Measurements from ENCODE around the gene PKP3.

The PKP3 gene

GRCh38 chr11:369336-370018 lies 24.5 kb upstream of the PKP3 start, which contains the start of gene B4GALNT4:
B4GALNT4 (plus strand) TSS chr11:369499; CDS start chr11:369804, 305 bp downstream.
- H3K36me3 ChIP-seq (ENCODE audit: low read depth): peaks cover 14% of the 10 kb centered on the region
- no peaks in the 10 kb centered on the region for H3K9me3 ChIP-seq (ENCODE audit: severe bottlenecking)
- peak within 1 kb of the TSS; percentile 53 for H3K4me3 ChIP-seq (ENCODE audit: severe bottlenecking)
- peak within 1 kb of the TSS; percentile 31 for H3K27ac ChIP-seq (ENCODE audit: poor library complexity, severe bottlenecking)
- peaks cover 1% of the 10 kb centered on the region for H3K4me1 ChIP-seq (ENCODE audit: insufficient read depth, poor library complexity, severe bottlenecking)
- DNase-seq (ENCODE audit: low spot score) (peak; percentile 63), ATAC-seq (ENCODE audit: low read depth) (peak; percentile 36; the same call in 2 of the 3 replicates)
- H3K27me3 ChIP-seq (ENCODE audit: insufficient read depth, poor library complexity, severe bottlenecking): no peaks in the 10 kb centered on the region
- TF ChIP-seq CTCF (IDR thresholded peaks at IDR 0.05; ENCODE audit: poor library complexity, severe bottlenecking): no peak

GRCh38 chr11:370070-370941 lies 23.7 kb upstream of the PKP3 start:
- peaks cover 15% of the 10 kb centered on the region for H3K36me3 ChIP-seq (ENCODE audit: low read depth)
- DNase-seq (ENCODE audit: low spot score): peak; percentile 42
- no peaks in the 10 kb centered on the region for H3K4me1 ChIP-seq (ENCODE audit: insufficient read depth, poor library complexity, severe bottlenecking)
- no peaks in the 10 kb centered on the region for H3K27me3 ChIP-seq (ENCODE audit: insufficient read depth, poor library complexity, severe bottlenecking)
- H3K27ac ChIP-seq (ENCODE audit: poor library complexity, severe bottlenecking): peak overlapping the region; percentile 31
- TF ChIP-seq CTCF (IDR thresholded peaks at IDR 0.05; ENCODE audit: poor library complexity, severe bottlenecking): no peak
- H3K4me3 ChIP-seq (ENCODE audit: severe bottlenecking): peak overlapping the region; percentile 53
- ATAC-seq (ENCODE audit: low read depth): no peak
- H3K9me3 ChIP-seq (ENCODE audit: severe bottlenecking): no peaks in the 10 kb centered on the region

GRCh38 chr11:371051-371450 lies 23.0 kb upstream of the PKP3 start:
- Histone ChIP-seq H3K9me3 (ENCODE audit: severe bottlenecking) (no peaks in the 10 kb centered on the region), H3K36me3 (ENCODE audit: low read depth) (peaks cover 18% of the 10 kb centered on the region), H3K4me3 (ENCODE audit: severe bottlenecking) (no peak overlapping the region), H3K4me1 (ENCODE audit: insufficient read depth, poor library complexity, severe bottlenecking) (no peaks in the 10 kb centered on the region), H3K27me3 (ENCODE audit: insufficient read depth, poor library complexity, severe bottlenecking) (no peaks in the 10 kb centered on the region), H3K27ac (ENCODE audit: poor library complexity, severe bottlenecking) (no peak overlapping the region)
- DNase-seq (ENCODE audit: low spot score) (peak; percentile 37), ATAC-seq (ENCODE audit: low read depth) (no peak)
- no peak for TF ChIP-seq CTCF (IDR thresholded peaks at IDR 0.05; ENCODE audit: poor library complexity, severe bottlenecking)

GRCh38 chr11:371716-372590 lies 22.1 kb upstream of the PKP3 start:
- Histone ChIP-seq H3K4me1 (ENCODE audit: insufficient read depth, poor library complexity, severe bottlenecking) (no peaks in the 10 kb centered on the region), H3K27me3 (ENCODE audit: insufficient read depth, poor library complexity, severe bottlenecking) (no peaks in the 10 kb centered on the region), H3K4me3 (ENCODE audit: severe bottlenecking) (no peak overlapping the region), H3K36me3 (ENCODE audit: low read depth) (peaks cover 18% of the 10 kb centered on the region), H3K9me3 (ENCODE audit: severe bottlenecking) (no peaks in the 10 kb centered on the region), H3K27ac (ENCODE audit: poor library complexity, severe bottlenecking) (no peak overlapping the region)
- ATAC-seq (ENCODE audit: low read depth) (no peak), DNase-seq (ENCODE audit: low spot score) (peak; percentile 49)
- TF ChIP-seq CTCF (IDR thresholded peaks at IDR 0.05; ENCODE audit: poor library complexity, severe bottlenecking): no peak

Data from RWPE2 (cell line).